Ishikawa (cell line): ENCODE measurements around the gene KCTD16.

ENCODE experiments used
- CREB1 ChIP-seq: IDR thresholded peaks from 2 replicates; pipeline ENCODE4 v1.6.1; 2012; ENCODE audit warnings: low read depth
- NFIC ChIP-seq: IDR thresholded peaks from 2 replicates; pipeline ENCODE4 v1.6.1; 2012
- TAF1 ChIP-seq: IDR thresholded peaks from 2 replicates; pipeline ENCODE4 v1.6.1; 2012; ENCODE audit warnings: low read depth, mild to moderate bottlenecking
- YY1 ChIP-seq: IDR thresholded peaks from 2 replicates; pipeline ENCODE4 v1.6.1; 2012; ENCODE audit warnings: low read depth

GRCh38 chr5:144329681-144330080 lies 159.0 kb downstream of the KCTD16 start:
- TF ChIP-seq TAF1 (no peak), YY1 (no peak), CREB1 (no peak), NFIC (no peak)
